ENCODE results near the gene ZMAT3.

DNA sequence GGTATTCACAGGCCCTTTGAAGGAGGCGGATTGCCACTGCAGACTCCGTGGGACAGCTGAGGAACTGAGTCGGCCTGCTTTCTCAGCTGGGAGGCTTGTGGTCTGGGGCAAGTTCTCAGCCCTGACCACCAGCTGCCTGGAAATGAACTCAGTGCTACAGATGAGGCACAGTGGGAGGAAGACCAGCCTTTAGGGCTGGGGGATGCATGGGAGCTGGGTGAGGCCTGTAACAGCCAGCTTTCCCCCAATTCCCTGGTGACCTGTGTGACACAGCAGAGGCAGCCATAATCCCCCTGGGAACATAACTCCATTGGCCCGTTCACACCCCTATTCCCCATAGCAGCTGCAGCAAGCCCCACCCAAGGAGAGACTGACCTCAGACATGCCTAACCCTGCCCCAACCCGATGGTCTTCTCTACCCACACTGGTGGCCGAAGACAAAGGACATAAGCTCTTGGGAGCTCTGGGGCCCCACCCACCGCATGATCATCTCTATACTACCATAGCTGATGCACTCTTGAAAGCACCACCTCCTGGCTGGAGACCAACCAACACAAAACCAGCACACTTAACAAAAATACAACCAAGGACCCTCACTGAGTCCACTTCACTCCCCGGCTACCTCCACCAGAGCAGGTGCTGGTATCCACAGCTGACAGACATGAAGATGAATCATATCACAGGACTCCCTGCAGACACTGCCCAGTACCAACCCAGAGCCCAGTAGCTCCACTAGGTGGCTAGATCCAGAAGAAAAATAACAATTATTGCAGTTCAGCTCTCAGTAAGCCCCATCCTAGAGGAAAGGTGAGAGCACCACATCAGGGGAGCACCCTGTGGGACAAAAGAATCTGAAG, 24.9 kb downstream of the ZMAT3 start:
- TF ChIP-seq POLR2AphosphoS5 (IDR thresholded peaks at IDR 0.05): no peak
- TF ChIP-seq, protein P1, sequence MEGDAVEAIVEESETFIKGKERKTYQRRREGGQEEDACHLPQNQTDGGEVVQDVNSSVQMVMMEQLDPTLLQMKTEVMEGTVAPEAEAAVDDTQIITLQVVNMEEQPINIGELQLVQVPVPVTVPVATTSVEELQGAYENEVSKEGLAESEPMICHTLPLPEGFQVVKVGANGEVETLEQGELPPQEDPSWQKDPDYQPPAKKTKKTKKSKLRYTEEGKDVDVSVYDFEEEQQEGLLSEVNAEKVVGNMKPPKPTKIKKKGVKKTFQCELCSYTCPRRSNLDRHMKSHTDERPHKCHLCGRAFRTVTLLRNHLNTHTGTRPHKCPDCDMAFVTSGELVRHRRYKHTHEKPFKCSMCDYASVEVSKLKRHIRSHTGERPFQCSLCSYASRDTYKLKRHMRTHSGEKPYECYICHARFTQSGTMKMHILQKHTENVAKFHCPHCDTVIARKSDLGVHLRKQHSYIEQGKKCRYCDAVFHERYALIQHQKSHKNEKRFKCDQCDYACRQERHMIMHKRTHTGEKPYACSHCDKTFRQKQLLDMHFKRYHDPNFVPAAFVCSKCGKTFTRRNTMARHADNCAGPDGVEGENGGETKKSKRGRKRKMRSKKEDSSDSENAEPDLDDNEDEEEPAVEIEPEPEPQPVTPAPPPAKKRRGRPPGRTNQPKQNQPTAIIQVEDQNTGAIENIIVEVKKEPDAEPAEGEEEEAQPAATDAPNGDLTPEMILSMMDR (IDR thresholded peaks at IDR 0.05): no peak

Data from breast epithelium (tissue), 3 donors.